ENCODE measurements around the gene TSEN34.

DNA sequence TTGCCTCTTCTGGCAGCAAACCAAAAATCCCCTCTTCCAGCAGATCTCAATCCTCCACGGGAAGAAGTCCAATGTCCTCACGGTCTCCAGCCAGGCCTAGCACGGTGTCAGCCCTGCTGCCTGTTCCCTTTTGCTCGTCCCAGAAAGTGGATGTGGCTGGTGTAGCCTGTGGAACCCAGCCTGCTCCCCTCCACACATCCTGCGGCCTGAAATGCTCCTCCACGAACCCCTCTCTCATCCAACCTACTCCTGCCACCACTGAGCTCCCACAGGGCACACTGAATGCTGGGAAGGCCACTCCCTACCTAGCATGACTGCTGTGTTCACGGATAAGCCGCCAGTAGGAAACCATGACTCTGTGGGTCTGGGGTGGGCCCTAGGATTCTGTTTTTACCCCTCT, 4.8 kb upstream of the TSEN34 start:
- no peak for TF ChIP-seq EZH2 (IDR thresholded peaks at IDR 0.05)
- TF ChIP-seq POLR2AphosphoS5 (IDR thresholded peaks at IDR 0.05; ENCODE audit: borderline replicate concordance, low read depth, low read length) = no peak
